HepG2 (cell line): ENCODE measurements around the gene GSAP. TPM values are rescaled to one million over a fixed set of nuclear protein-coding genes. Genes with fewer than 3 reads are reported as not detected.

Experiments
- CEBPB ChIP-seq: IDR thresholded peaks from 2 replicates; pipeline ENCODE4 v1.6.1; 2011; ENCODE audit warnings: low read depth, low read length, improper control_type of control experiment, borderline replicate concordance
- ESRRA ChIP-seq: sonication (generic); formaldehyde crosslinking; IDR thresholded peaks from 2 replicates; pipeline ENCODE4 v1.5.1; 2020; ENCODE audit warnings: mild to moderate bottlenecking, low read depth, missing genetic modification reagents
- FOXA3 ChIP-seq: IDR thresholded peaks from 2 replicates; pipeline ENCODE4 v1.6.1; 2016; ENCODE audit warnings: missing genetic modification reagents, missing compliant biosample characterization
- GATAD2A ChIP-seq: IDR thresholded peaks from 2 replicates; pipeline ENCODE4 v1.6.1; 2016
- HMG20A ChIP-seq: IDR thresholded peaks from 2 replicates; pipeline ENCODE4 v1.6.1; 2016; ENCODE audit warnings: borderline replicate concordance
- JUND ChIP-seq: sonication (generic); formaldehyde crosslinking; IDR thresholded peaks from 2 replicates; pipeline ENCODE4 v1.8.0; 2022; ENCODE audit warnings: mild to moderate bottlenecking, missing genetic modification reagents
- MATR3 ChIP-seq: sonication (generic); formaldehyde crosslinking; IDR thresholded peaks from 2 replicates; pipeline ENCODE4 v1.4.0; 2020; ENCODE audit warnings: missing genetic modification reagents
- MEIS2 ChIP-seq: sonication (generic); formaldehyde crosslinking; IDR thresholded peaks from 2 replicates; pipeline ENCODE4 v1.9.0; 2021; ENCODE audit warnings: mild to moderate bottlenecking, missing genetic modification reagents
- NR2F6 ChIP-seq, 2 experiments: IDR thresholded peaks; 2 replicates each; pipeline ENCODE4 v1.6.1; 2016; ENCODE audit warnings: antibody characterized with exemption in 1 of 2, mild to moderate bottlenecking in 1 of 2
- PHF21A ChIP-seq: sonication (generic); formaldehyde crosslinking; IDR thresholded peaks from 2 replicates; pipeline ENCODE4 v1.5.0; 2020; ENCODE audit warnings: mild to moderate bottlenecking, missing genetic modification reagents
- SIX1 ChIP-seq: sonication (generic); formaldehyde crosslinking; IDR thresholded peaks from 2 replicates; pipeline ENCODE4 v1.4.0; 2020; ENCODE audit warnings: missing genetic modification reagents, borderline replicate concordance
- SKI ChIP-seq: fragments of 450-650 bp; IDR thresholded peaks from one replicate; pipeline ENCODE4 v1.6.1; 2018; ENCODE audit warnings: mild to moderate bottlenecking; ENCODE audit not compliant: partially characterized antibody
- SMARCE1 ChIP-seq: fragments of 450-650 bp; IDR thresholded peaks from 2 replicates; pipeline ENCODE4 v1.6.1; 2017; ENCODE audit warnings: borderline replicate concordance
- SOX13 ChIP-seq, 3 experiments: fragments of 450-650 bp in 1 of 3; sonication (generic) in 1 of 3; formaldehyde crosslinking in 1 of 3; IDR thresholded peaks in 2 of 3; conservative IDR thresholded peaks in 1 of 3; 2 replicates each; pipeline versions ENCODE4 v1.5.0 to v1.6.1; 2016 to 2020; ENCODE audit warnings: antibody characterized with exemption in 1 of 3, mild to moderate bottlenecking in 1 of 3, missing compliant biosample characterization in 1 of 3, missing genetic modification reagents in 1 of 3, moderate library complexity in 1 of 3
- SOX5 ChIP-seq: IDR thresholded peaks from 2 replicates; pipeline ENCODE4 v1.6.1; 2016; ENCODE audit warnings: borderline replicate concordance
- TCF7L2 ChIP-seq: IDR thresholded peaks from 2 replicates; pipeline ENCODE4 v1.6.1; 2011; ENCODE audit warnings: mild to moderate bottlenecking, low read depth, low read length, moderate library complexity
- U2AF1 ChIP-seq: fragments of 200-400 bp; formaldehyde crosslinking; optimal IDR thresholded peaks from 2 replicates; pipeline ENCODE3; 2017; ENCODE audit warnings: mild to moderate bottlenecking, low read depth, low read length
- ZFP37 ChIP-seq: sonication (generic); formaldehyde crosslinking; IDR thresholded peaks from 2 replicates; pipeline ENCODE4 v1.4.0; 2020; ENCODE audit warnings: missing genetic modification reagents, borderline replicate concordance
- ZNF207 ChIP-seq: fragments of 450-650 bp; IDR thresholded peaks from 2 replicates; pipeline ENCODE4 v1.6.1; 2016; ENCODE audit warnings: antibody characterized with exemption, borderline replicate concordance
- ZNF331 ChIP-seq: sonication (generic); formaldehyde crosslinking; IDR thresholded peaks from 2 replicates; pipeline ENCODE4 v1.4.0; 2020; ENCODE audit warnings: missing genetic modification reagents
- ZNF460 ChIP-seq: sonication (generic); formaldehyde crosslinking; IDR thresholded peaks from 2 replicates; pipeline ENCODE4 v1.5.1; 2020; ENCODE audit warnings: missing genetic modification reagents, mild to moderate bottlenecking, borderline replicate concordance
- ZNF496 ChIP-seq: sonication (generic); formaldehyde crosslinking; IDR thresholded peaks from 2 replicates; pipeline ENCODE4 v1.8.1; 2023; ENCODE audit warnings: mild to moderate bottlenecking, moderate library complexity, missing genetic modification reagents; ENCODE audit not compliant: insufficient replicate concordance
- ZNF563 ChIP-seq: sonication (generic); formaldehyde crosslinking; IDR thresholded peaks from 2 replicates; pipeline ENCODE4 v1.8.0; 2022; ENCODE audit warnings: mild to moderate bottlenecking, moderate library complexity, missing genetic modification reagents
- ZNF660 ChIP-seq: sonication (generic); formaldehyde crosslinking; IDR thresholded peaks from 2 replicates; pipeline ENCODE4 v1.5.1; 2020; ENCODE audit warnings: mild to moderate bottlenecking, low read depth, missing genetic modification reagents, borderline replicate concordance
- ZSCAN25 ChIP-seq: sonication (generic); formaldehyde crosslinking; IDR thresholded peaks from 2 replicates; pipeline ENCODE4 v1.8.0; 2022; ENCODE audit warnings: mild to moderate bottlenecking, missing genetic modification reagents
- polyA plus RNA-seq, 8 experiments: library from polyadenylated mRNA; depleted of rRNA in 3 of 8; stranded (reverse) in 7 of 8; unstranded in 1 of 8; fragments of >200 nt; fragmentation: Illumina TruSeq in 4 of 8; extraction: Trizol in 4 of 8; gene quantifications; 2 replicates each; pipeline versions ENCODE4 v1.2.1 to v1.2.3, GENCODE V29; 2011 to 2016; ENCODE audit warnings: low read depth in 4 of 8, missing spikeins in 1 of 8, mixed read lengths in 1 of 8; ENCODE audit not compliant: insufficient read depth in 1 of 8
- total RNA-seq, 5 experiments: library from RNA; depleted of rRNA; stranded (reverse); fragments of >200 nt; fragmentation: Illumina TruSeq; extraction: Trizol; gene quantifications; 2 replicates each; pipeline ENCODE4 v1.2.3, GENCODE V29; 2016; ENCODE audit warnings: low read depth in 1 of 5
- TF ChIP-seq, protein P1 (sequence below): sonication (generic); formaldehyde crosslinking; IDR thresholded peaks from 2 replicates; pipeline ENCODE4 v1.4.0; 2020; ENCODE audit warnings: missing genetic modification reagents, borderline replicate concordance
- TF ChIP-seq, protein P2 (sequence below): IDR thresholded peaks from 2 replicates; pipeline ENCODE4 v1.6.1; 2016; ENCODE audit warnings: missing compliant biosample characterization, missing genetic modification reagents, borderline replicate concordance

The GSAP gene
- total and polyA plus RNA-seq, 2 of the 13 experiments (the other 11 are each of a cell fraction or from before 2014, with no cell fraction given) = 34.6 to 40.6 TPM

DNA sequence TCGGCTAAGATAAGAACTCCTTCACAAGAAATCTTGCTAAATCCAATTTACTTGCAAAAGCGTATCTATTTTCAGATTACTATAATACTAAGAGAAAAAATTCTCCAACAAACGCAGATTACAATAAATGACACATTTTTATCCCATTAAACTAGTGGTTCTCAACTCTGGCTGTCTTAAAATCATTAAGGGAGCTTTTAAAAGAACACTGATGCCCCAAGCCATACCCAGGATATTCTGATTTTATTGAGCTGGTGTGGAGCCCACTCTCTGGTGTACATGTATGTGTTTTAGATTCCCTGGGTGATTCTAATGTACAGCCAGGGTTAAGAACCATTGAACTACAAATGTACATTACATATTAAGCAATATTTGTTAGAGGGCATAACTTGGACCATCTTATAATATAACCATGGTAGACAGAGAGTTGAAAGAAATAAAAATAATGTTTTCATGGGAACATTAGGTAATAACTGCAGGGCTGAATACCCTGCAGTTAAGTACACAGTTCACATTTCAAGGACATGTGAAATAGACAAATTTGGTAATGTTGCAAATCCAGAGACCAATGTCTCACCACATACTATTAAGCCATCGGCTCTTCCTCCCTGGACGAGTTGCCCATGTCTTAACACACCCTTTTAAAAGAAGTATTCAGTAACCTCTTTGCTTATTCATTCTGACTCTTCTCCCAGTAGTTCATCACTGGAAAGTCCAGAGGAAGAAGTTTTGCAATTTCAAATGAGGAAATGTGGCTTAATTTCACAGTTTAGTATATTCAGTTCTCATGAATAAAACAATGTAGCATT is 6.2 kb downstream of the GSAP start (continued):
- TF ChIP-seq, protein P1, sequence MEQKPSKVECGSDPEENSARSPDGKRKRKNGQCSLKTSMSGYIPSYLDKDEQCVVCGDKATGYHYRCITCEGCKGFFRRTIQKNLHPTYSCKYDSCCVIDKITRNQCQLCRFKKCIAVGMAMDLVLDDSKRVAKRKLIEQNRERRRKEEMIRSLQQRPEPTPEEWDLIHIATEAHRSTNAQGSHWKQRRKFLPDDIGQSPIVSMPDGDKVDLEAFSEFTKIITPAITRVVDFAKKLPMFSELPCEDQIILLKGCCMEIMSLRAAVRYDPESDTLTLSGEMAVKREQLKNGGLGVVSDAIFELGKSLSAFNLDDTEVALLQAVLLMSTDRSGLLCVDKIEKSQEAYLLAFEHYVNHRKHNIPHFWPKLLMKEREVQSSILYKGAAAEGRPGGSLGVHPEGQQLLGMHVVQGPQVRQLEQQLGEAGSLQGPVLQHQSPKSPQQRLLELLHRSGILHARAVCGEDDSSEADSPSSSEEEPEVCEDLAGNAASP (CRISPR knock-in tag) = peak; percentile 49; the same call in 1 of the 2 replicates
- TF ChIP-seq FOXA3 (peak; percentile 84), SOX13 (IDR thresholded peaks at IDR 0.05) (peak; percentile 22; the same call in 1 of the 2 replicates), SOX13 (CRISPR knock-in tag; conservative IDR thresholded peaks at IDR 0.05 in 1 of 2, IDR thresholded peaks at IDR 0.05 in 1 of 2) (peak in 1 of 2 experiments; percentile 76; a peak in 2 of 4 replicates), SMARCE1 (no peak), TCF7L2 (peak; percentile 41), CEBPB (peak; percentile 92), MATR3 (CRISPR knock-in tag) (no peak), SOX5 (peak; percentile 68; the same call in 1 of the 2 replicates), ZNF460 (CRISPR knock-in tag) (no peak), HMG20A (CRISPR knock-in tag) (peak; percentile 78), ZFP37 (CRISPR knock-in tag) (no peak), ESRRA (no peak), U2AF1 (no peak), NR2F6 (IDR thresholded peaks at IDR 0.05) (no peak), NR2F6 (CRISPR knock-in tag; IDR thresholded peaks at IDR 0.05) (peak; percentile 46; the same call in 1 of the 2 replicates), GATAD2A (CRISPR knock-in tag) (peak; percentile 95), SKI (peak; percentile 34), SIX1 (CRISPR knock-in tag) (peak; percentile 25; the same call in 1 of the 2 replicates), ZNF331 (peak; percentile 62; the same call in 1 of the 2 replicates), JUND (CRISPR knock-in tag) (no peak), ZNF207 (no peak), ZNF496 (CRISPR knock-in tag) (no peak), ZNF563 (no peak), PHF21A (CRISPR knock-in tag) (0 out of 2 replicates have a peak, but pooled peaks have one; percentile 32), ZSCAN25 (CRISPR knock-in tag) (peak; percentile 90), MEIS2 (CRISPR knock-in tag) (no peak), ZNF660 (no peak)
- TF ChIP-seq, protein P2, sequence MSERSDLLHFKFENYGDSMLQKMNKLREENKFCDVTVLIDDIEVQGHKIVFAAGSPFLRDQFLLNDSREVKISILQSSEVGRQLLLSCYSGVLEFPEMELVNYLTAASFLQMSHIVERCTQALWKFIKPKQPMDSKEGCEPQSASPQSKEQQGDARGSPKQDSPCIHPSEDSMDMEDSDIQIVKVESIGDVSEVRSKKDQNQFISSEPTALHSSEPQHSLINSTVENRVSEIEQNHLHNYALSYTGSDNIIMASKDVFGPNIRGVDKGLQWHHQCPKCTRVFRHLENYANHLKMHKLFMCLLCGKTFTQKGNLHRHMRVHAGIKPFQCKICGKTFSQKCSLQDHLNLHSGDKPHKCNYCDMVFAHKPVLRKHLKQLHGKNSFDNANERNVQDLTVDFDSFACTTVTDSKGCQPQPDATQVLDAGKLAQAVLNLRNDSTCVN = no peak
